HG03139 (cell line): Measurements from ENCODE around the gene ANKRD66.
"Not testable (repeated sequence)": the region's sequence is repeated elsewhere in the genome, so short reads cannot be mapped to it uniquely, and the experiment has no call there.

ENCODE experiments used
- ATAC-seq: cut with Tn5 transposase; IDR thresholded peaks from one replicate; pipeline ENCODE4 v1.9.1; 2021; ENCODE audit not compliant: unreplicated experiment

The ANKRD66 gene

DNA sequence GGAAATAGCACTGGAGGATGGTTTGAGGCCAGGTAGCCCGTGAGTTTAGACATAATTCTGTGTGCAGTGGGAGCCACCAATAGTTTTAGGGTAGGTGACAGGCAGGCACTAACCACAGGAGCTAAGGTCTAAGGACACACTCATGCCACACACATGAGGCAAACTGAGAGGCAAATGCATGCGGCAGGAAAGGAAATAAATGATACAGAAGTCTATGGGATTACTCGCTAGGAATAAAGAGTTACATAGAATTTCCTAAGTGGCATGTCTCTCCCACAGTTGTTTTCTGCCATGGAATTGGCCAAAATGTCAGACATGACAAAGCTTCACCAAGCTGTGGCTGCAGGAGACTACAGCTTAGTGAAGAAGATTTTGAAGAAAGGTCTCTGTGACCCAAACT lies 4.9 kb downstream of the ANKRD66 start:
- ATAC-seq = no peak

DNA sequence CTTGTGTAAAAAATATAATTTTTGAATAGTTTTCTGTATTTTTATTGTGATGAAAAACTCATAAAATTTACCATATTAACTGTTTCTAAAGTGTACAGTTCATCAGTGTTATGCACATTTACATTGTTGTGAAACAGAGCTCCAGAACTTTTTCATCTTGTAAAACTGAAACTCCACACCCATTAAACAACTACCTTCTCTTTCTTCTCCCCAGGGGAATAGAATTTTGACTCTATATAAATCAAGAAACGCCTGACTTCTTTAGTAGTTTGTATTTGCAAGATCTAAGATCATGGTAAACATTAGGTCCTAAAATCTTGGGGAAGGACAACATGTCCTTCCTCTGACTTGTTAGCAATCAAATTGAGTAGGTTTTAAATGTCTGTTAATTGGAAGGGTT lies 9.1 kb downstream of the ANKRD66 start:
- no peak for ATAC-seq

- no peak for ATAC-seq
These were observed 9.9 kb downstream of the ANKRD66 start for GRCh38 chr6:46756469-46757213.

DNA sequence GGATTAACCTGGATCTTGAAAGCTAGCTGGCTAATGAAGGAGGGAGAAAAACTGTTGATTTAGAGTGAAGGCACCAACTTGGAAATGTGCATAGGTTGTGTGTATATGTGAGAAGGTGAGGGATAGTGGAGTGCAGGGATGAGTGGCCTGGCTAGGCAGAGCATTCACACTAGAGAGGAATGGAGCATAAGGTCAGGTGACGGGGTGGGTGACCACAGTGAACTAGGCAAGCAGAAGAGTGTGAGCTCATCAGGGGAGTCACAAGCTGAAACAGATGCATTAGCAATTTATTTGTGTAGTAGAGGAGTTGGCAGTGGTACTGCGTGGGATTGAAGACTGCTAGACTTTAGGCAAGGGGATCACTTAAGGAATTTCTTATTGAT lies 10.5 kb downstream of the ANKRD66 start:
- ATAC-seq = no peak

DNA sequence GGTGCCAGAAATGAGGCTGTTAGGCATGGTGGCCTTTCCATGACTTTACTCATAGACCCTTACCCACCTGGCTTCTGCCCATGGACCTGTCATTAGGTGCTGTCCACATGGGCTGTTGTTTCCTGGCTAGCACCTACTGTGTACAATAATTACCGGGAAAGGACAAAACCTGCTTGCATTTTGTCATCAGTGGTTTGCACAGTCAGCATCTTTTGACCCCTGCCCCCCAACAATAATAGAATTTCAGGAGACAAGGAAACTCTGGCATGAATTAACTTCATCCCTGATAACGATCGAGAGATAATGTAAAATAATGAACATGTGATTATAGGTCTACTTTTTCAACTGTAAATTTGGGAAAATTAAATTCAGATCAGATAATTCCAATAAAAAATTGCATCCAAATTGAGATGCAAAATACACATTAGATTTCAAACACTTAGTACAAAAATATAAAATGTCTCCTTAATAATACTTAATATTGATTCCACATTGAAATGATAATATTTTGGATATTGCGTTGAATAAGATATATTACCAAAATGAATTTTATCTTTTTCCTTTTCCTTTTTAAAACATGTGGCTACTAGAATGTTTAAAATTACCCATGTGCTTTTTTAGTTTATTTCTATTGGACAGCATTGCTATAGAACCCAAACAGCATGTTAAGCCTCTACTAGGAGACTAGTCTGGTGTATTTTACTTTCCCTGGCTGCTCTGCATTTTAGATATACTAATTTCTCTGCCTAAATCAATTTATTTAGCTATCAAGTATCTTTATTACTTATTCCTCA lies 12.4 kb downstream of the ANKRD66 start:
- no peak for ATAC-seq

GRCh38 chr6:46760925-46761324 lies 14.2 kb downstream of the ANKRD66 start:
- no peak for ATAC-seq

DNA sequence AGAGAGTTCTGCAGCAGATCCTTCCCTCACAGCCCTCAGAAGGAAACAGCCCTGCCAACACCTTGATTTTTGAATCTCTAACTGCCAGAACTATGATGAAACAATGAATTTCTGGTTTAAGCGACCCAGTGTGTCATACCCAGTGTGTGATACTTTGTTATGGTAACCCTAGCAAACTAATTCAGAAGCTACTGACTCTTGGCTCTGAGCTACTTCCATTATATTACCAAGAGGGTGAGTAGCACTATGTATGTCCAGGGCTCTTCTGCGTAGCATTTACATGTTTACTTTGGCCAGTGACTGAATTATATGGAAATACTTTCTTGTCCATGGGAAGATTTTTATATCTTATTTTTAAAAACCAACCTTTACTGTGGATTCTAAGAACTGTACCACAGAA lies 16.7 kb downstream of the ANKRD66 start:
- no peak for ATAC-seq

- ATAC-seq = not testable (repeated sequence)
These were observed 17.5 kb downstream of the ANKRD66 start for GRCh38 chr6:46764280-46764679.

GRCh38 chr6:46764961-46765360 lies 18.2 kb downstream of the ANKRD66 start:
- no peak for ATAC-seq

- ATAC-seq = no peak
These were observed 25.3 kb downstream of the ANKRD66 start for GRCh38 chr6:46772016-46772415.

- no peak for ATAC-seq
These were observed 26.0 kb downstream of the ANKRD66 start for GRCh38 chr6:46772762-46773161.

DNA sequence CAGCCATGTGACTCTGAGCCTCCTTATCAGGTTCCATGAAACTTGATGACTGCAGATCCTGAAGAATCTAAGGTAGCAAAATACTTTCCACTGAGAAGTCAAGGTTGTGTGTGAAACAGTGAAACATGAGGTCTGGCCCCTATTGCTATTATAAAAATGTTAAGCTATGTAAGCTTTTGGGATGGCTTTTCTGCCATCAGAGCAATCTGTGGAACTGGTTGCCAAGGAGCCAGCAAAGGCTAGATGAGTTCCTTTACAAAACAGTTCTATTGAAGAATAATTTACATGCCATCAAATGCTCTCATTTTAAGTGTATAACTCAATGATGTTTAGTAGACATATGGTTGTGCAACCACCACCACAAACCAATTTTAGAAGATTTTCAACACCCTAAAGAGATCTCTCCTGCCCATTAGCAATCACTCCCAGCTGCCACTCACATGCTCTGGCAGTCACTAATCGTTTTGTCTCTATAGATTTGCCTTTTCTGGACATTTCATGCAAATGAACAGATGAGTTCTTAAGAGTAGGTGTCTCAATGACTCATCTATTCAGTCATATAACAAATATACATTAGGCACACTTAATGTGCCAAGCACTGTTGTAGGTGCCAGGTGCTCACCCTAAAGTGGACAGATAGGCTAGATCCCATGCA lies 26.6 kb downstream of the ANKRD66 start:
- ATAC-seq = no peak

DNA sequence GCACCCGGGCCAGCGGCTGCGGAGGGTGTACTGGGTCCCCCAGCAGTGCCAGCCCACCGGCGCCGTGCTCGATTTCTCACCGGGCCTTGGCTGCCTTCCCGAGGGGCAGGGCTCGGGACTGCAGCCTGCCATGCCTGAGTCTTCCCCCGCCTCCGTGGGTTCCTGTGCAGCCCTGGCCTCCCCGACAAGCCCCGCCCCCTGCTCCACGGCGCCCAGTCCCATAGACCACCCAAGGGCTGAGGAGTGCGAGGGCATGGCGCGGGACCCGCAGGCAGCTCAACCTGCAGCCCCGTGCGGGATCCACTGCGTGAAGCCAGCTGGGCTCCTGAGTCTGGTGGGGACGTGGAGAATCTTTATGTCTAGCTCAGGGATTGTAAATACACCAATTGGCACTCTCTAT lies 28.0 kb downstream of the ANKRD66 start:
- ATAC-seq = not testable (repeated sequence)

DNA sequence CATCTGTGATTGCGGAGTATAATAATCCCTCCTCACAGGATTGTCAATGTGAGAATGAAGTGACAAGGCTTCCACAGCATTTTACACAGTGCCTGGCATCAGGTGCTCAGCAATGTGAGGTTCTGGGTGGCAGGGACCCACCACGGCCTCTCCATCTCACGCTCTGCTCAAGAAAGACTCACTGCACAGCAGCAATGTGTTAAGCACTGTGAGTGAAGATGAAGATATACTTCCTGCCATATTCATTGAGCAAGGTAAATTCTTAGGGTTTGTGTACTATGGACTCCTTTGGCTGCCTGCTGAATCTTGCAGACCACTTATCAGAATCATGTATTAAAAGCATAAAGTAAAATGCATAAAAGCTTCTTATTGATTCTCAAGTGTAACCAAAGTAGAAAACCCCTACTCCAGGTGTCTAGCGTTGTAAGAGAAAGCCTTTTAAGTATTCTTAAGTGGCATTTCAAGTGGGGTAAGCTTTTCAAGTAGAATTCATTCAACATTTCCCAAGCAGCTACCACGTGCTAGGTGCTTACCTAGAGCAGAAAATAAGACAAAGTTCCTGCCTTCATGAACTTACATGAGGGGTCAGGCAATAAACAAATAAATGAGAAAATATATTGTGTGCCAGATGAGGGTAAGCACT lies 29.5 kb downstream of the ANKRD66 start:
- no peak for ATAC-seq

DNA sequence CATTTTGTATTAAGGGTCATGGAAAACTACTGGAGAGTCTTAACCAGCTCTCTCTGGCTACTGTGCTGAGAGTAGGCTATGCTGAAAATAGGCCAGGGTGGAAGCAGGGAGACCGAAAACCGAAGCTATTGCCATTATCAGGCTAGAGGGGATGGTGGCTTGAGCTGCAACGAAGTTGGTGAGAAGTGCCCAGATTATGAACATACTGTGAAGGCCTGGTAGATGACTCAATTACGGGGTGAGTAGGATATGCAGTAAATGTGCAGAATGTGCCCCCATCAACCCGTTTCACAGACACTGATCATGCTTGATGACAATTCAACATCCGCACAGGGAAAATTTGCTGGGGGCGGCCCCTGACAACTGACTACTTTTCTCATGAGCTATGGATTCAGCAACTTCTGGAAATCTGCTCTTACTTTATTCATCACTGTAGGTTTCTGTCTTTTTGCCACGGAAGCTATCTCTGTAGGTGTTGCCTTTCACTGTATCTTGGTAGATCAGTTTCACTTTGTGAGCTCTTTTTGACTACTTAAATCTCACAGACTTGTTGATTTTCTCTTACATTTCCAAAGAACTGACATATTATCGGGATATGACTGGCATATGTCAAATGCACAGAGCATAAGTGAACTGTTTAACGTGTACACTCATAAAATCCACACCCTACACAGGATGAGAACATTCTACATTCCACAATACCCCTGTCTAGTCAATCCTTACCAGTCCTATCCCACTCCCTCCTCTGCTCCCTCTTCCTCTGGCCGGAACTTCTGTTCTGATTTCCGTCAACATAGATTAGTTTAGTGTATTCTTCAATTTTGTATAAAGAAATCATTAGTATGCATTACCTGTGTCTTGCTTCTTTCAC lies 31.0 kb downstream of the ANKRD66 start:
- ATAC-seq = no peak

DNA sequence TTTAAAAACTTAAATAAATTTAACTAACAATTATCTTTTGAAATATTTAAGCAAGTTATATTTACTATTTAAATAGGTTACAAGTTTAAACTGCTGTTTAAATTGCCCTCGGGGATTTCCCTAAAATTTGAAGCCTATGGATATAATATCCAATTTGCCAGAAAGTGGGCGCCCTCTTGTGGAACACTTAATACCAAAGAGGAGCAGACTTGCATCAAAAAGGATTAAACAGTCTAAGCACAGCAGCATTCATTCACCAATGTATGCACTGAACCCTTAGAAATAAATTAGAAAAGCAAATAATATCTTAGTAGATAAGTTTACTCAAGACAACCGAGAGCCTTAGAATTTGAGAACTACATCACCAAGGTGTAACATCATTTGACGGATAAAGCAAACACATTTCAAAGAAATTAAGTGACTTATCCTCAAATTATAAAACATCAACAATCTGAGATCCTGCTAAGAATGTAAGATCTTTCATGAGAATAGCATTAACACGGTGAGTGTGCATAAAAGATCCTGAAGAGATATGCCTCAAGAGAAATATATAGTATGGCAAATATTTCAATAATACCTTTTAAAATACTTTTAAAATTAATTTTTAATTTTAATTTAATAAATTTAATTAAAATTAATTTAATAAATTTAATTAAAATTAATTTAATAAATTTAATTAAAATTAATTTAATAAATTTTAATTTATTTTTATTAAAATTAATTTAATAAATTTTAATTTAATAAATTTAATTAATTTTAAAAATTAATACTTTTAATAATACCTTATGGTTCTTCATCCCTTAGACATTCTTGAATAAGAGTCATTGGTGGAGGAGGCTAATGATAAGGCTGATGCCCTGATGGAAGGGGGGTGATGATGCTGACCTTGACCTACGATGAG lies 35.0 kb downstream of the ANKRD66 start:
- ATAC-seq = no peak

DNA sequence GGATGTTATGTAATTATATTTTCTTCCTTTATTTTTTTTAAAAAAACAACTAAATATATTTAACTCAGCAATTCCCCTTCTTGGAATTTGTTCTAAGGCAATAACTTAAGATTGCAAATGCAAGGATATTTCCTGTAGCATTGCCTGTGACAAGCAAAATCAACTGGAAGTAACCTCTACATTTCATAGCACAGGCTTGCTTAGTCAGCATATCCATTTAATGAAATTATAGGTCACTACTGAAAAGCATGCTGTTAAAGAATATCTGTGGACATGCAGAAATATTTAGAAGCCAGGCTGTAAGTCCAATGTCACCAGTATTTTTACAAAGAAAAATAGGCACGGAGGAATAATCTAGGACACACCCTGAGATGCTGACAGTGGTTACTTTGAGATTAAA lies 37.8 kb downstream of the ANKRD66 start:
- ATAC-seq = no peak

GRCh38 chr6:46787871-46788540 lies 41.3 kb downstream of the ANKRD66 start:
- ATAC-seq = no peak

GRCh38 chr6:46788791-46789190 lies 42.1 kb downstream of the ANKRD66 start:
- no peak for ATAC-seq
